GM23248 (cell line): ENCODE data around the gene GPD2. TPM values are rescaled to one million over a fixed set of nuclear protein-coding genes. Genes with fewer than 3 reads are reported as not detected.
"Not testable (repeated sequence)": the region's sequence is repeated elsewhere in the genome, so short reads cannot be mapped to it uniquely, and the experiment has no call there.

Experiments
- DNase-seq: peaks from one replicate; pipeline ENCODE4 v3.0.0-alpha.2; 2015
- H2AFZ ChIP-seq: fragments of 200-600 bp; sonication (generic); 2 replicates; pipeline ENCODE4 v1.6.1; 2016; ENCODE audit warnings: antibody characterized with exemption
- H3F3A ChIP-seq: fragments of 200-600 bp; sonication (generic); 2 replicates; pipeline ENCODE4 v1.6.1; 2016; ENCODE audit warnings: mild to moderate bottlenecking, antibody characterized with exemption, mixed run types; ENCODE audit not compliant: insufficient read depth
- H3K27ac ChIP-seq: fragments of 200-600 bp; sonication (generic); 2 replicates; pipeline ENCODE4 v1.5.1; 2016; ENCODE audit warnings: mild to moderate bottlenecking
- H3K27me3 ChIP-seq: fragments of 200-600 bp; sonication (generic); replicated peaks from 2 replicates; pipeline ENCODE4 v1.6.1; 2016; ENCODE audit warnings: mild to moderate bottlenecking; ENCODE audit not compliant: insufficient read depth
- H3K36me3 ChIP-seq: fragments of 200-600 bp; sonication (generic); 2 replicates; pipeline ENCODE4 v1.6.1; 2016; ENCODE audit warnings: low read depth, mild to moderate bottlenecking
- H3K4me1 ChIP-seq: fragments of 200-600 bp; sonication (generic); 2 replicates; pipeline ENCODE4 v1.6.1; 2016; ENCODE audit warnings: mild to moderate bottlenecking; ENCODE audit not compliant: insufficient read depth
- H3K4me2 ChIP-seq: fragments of 200-600 bp; sonication (generic); one replicate; pipeline ENCODE4 v1.6.1; 2016; ENCODE audit warnings: mild to moderate bottlenecking; ENCODE audit not compliant: unreplicated experiment
- H3K4me3 ChIP-seq: fragments of 200-600 bp; sonication (generic); 2 replicates; pipeline ENCODE4 v1.5.1; 2016; ENCODE audit warnings: mild to moderate bottlenecking
- H3K79me2 ChIP-seq: fragments of 200-600 bp; sonication (generic); 2 replicates; pipeline ENCODE4 v1.6.1; 2016; ENCODE audit warnings: mild to moderate bottlenecking; ENCODE audit not compliant: insufficient read depth
- H3K9ac ChIP-seq: fragments of 200-600 bp; sonication (generic); 2 replicates; pipeline ENCODE4 v1.6.1; 2016; ENCODE audit warnings: mild to moderate bottlenecking
- H3K9me2 ChIP-seq: fragments of 200-600 bp; sonication (generic); 2 replicates; pipeline ENCODE4 v1.6.1; 2016; ENCODE audit warnings: mixed run types, mild to moderate bottlenecking, moderate library complexity; ENCODE audit not compliant: insufficient read depth
- H3K9me3 ChIP-seq: fragments of 200-600 bp; sonication (generic); one replicate; pipeline ENCODE4 v1.6.1; 2017; ENCODE audit warnings: low read depth
- H4K20me1 ChIP-seq: fragments of 200-600 bp; sonication (generic); 2 replicates; pipeline ENCODE4 v1.6.0; 2016; ENCODE audit not compliant: insufficient read depth
- EZH2 ChIP-seq: fragments of 200-600 bp; sonication (generic); IDR thresholded peaks from 2 replicates; pipeline ENCODE4 v1.6.1; 2018; ENCODE audit warnings: antibody characterized with exemption, mild to moderate bottlenecking; ENCODE audit not compliant: insufficient read depth, poor library complexity, severe bottlenecking
- EZH2phosphoT487 ChIP-seq: fragments of 200-600 bp; sonication (generic); IDR thresholded peaks from 2 replicates; pipeline ENCODE4 v1.6.1; 2018; ENCODE audit warnings: antibody characterized with exemption, moderate library complexity, mild to moderate bottlenecking, low read depth; ENCODE audit not compliant: insufficient read depth
- WGBS, 2 experiments: methylation state at CpG; one replicate each; pipeline ENCODE4 v1.1.6; 2015 to 2017; ENCODE audit warnings: low lambda C conversion rate in 2 of 2, low coverage in 1 of 2; ENCODE audit errors: missing lambda C conversion rate in 2 of 2; 5-methylcytosine and 5-hydroxymethylcytosine counted together
- in situ Hi-C: fragments of 300-500 bp; cut with MboI; formaldehyde crosslinking; loops from 2 replicates; pipeline ENCODE4 v1.15.0; 2020
- polyA plus RNA-seq: library from polyadenylated mRNA; unstranded; fragments of >200 nt; fragmentation: Nextera tagmentation; extraction: Ambion mirVana; gene quantifications from 2 replicates; pipeline ENCODE4 v1.2.1, GENCODE V29; 2016
- total RNA-seq: library from RNA; depleted of rRNA; stranded (reverse); fragments of >200 nt; shearing (Covaris generic); gene quantifications from 2 replicates; pipeline ENCODE4 v1.2.3, GENCODE V29; 2014

GPD2 gene
- total and polyA plus RNA-seq, 2 experiments from 2014 or later = 16.1 to 37.7 TPM

DNA sequence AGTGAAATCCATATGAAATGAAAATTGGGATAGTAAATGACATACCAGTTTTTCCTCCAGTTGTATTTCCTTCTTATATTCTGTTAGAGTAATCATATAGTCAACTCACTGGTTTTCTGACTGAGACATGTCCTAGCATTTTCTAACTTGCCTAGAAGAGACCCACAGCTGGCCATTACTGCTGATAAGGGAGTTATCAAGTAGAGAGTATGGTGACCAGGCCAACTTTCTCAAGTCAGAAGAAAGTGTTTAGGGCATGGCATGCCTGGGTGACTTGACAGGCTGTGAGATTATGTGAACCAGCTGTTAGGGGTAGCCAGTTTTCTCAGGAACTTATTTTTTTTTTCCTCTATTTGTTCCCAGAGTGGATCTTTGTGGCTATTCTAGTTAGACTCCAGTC is 81.2 kb downstream of the GPD2 start:
- no peaks in the 10 kb centered on the region for H3K9me3 ChIP-seq
- no peak for DNase-seq
- H3K36me3 ChIP-seq = peaks cover 7% of the 10 kb centered on the region
- H4K20me1 ChIP-seq = no peaks in the 10 kb centered on the region
- no peaks in the 10 kb centered on the region for H3K27me3 ChIP-seq
- H3F3A ChIP-seq = no peaks in the 10 kb centered on the region
- no peak overlapping the region for H3K4me3 ChIP-seq
- TF ChIP-seq EZH2phosphoT487 = no peak
- TF ChIP-seq EZH2 = no peak
- H3K4me2 ChIP-seq = no peak overlapping the region
- H3K79me2 ChIP-seq = no peaks in the 10 kb centered on the region
- H2AFZ ChIP-seq = no peak overlapping the region
- H3K4me1 ChIP-seq = no peaks in the 10 kb centered on the region
- H3K9me2 ChIP-seq = no peaks in the 10 kb centered on the region
- in situ Hi-C loops = no loop called here
- H3K27ac ChIP-seq = no peak overlapping the region
- no peak overlapping the region for H3K9ac ChIP-seq

DNA sequence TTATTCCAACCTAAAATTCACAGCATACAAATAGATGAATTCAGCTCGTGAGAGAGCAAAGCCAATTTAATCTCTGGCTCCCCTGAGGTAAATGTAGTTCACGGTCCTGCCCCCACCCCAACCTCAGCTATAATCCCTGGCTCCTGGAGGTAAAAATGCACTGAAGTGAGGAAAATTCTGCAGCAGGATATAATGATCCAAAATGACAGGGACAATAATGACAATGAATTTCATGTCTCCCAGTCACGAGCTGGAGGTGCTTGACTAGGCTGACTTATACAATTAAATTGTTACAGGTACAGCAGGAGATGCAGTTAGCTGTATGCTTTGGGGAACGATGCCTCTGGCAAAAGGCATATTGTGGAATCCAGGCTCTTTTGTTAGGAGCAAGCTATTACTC is 82.0 kb downstream of the GPD2 start:
- in situ Hi-C loops = no loop called here
- Histone ChIP-seq H3K27ac (no peak overlapping the region), H3K4me2 (no peak overlapping the region), H3K4me3 (no peak overlapping the region), H3K27me3 (no peaks in the 10 kb centered on the region), H3K9me2 (no peaks in the 10 kb centered on the region), H3F3A (no peaks in the 10 kb centered on the region), H3K36me3 (peaks cover 7% of the 10 kb centered on the region), H3K9ac (no peak overlapping the region), H3K79me2 (no peaks in the 10 kb centered on the region), H3K9me3 (no peaks in the 10 kb centered on the region), H4K20me1 (no peaks in the 10 kb centered on the region), H2AFZ (no peak overlapping the region), H3K4me1 (no peaks in the 10 kb centered on the region)
- no peak for DNase-seq
- WGBS, 2 experiments = 97 to 98% methylated on average over 4 of the region's 4 CpGs
- TF ChIP-seq EZH2 (no peak), EZH2phosphoT487 (no peak)

DNA sequence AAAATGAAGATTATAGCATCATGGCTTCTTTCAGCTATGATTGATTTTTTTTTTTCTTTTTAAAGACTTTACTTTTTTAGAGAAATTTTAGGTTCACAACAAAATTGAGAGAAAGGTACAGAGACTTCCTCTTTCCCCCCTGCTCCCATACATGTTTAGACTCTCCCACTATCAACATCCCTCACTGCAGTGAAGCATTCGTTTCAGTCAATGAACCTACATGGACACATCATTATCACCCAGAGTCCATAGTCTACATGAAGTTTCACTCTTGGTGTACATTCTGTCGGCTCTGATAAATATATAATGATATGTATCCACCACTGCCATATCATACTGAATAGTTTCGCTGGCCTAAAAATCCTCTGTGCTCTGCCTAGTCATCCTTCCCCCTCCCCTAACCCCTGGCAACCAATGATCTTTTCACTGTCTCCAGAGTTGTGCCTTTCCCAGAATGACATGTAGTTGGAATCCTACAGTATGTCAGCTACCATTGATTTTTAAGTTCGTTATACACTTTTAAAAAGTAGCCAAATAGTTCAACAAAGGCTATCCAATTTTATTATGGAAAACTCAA is 86.8 kb downstream of the GPD2 start:
- Histone ChIP-seq H3K4me2 (no peak overlapping the region), H2AFZ (no peak overlapping the region), H3K36me3 (no peaks in the 10 kb centered on the region), H3K27me3 (no peaks in the 10 kb centered on the region), H3F3A (no peaks in the 10 kb centered on the region), H4K20me1 (no peaks in the 10 kb centered on the region), H3K4me1 (no peaks in the 10 kb centered on the region), H3K4me3 (no peak overlapping the region), H3K9me2 (no peaks in the 10 kb centered on the region), H3K9ac (no peak overlapping the region), H3K9me3 (no peaks in the 10 kb centered on the region), H3K79me2 (no peaks in the 10 kb centered on the region), H3K27ac (no peak overlapping the region)
- TF ChIP-seq EZH2 = no peak
- TF ChIP-seq EZH2phosphoT487 = no peak
- in situ Hi-C loops = no loop called here
- no peak for DNase-seq
- 85 to 88% methylated on average over 4 of the region's 4 CpGs for WGBS, 2 experiments

DNA sequence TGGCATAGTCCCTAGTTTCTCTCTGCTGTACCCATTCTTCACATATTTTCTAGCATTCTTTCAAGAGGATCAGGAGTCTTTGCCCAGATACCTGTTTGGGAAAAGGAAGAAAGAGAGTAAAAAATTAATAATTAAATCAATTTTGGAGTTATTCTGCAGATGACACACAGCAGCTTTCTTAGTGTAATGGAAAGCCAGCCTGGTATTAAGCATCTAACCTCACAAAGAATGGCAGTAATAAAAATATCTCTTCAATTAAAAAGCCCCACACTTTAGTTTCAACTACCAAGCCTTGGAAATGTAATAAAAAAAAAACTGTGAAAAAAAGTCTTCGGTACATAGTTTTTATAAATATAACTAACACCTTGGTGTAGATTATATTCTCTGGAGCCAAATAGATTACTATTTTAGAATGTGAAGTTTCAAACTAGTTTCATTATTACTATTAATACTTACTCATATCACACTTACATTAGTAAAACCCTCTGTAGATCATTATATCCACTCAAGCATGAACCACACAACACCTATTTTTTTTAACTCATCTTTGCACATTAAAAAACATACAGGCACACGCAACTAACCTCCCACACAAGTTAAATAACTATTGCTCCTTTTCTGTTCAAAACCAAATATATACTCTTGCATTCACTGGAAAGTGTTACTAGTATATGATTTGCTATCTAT is 90.9 kb downstream of the GPD2 start:
- Histone ChIP-seq H3K4me2 (no peak overlapping the region), H3K27me3 (no peaks in the 10 kb centered on the region), H3K4me3 (no peak overlapping the region), H3K27ac (no peak overlapping the region), H3K9ac (no peak overlapping the region), H3K36me3 (no peaks in the 10 kb centered on the region), H3K9me3 (no peaks in the 10 kb centered on the region), H3K79me2 (no peaks in the 10 kb centered on the region), H3K9me2 (no peaks in the 10 kb centered on the region), H2AFZ (no peak overlapping the region), H4K20me1 (no peaks in the 10 kb centered on the region), H3K4me1 (no peaks in the 10 kb centered on the region), H3F3A (no peaks in the 10 kb centered on the region)
- in situ Hi-C loops = no loop called here
- WGBS, 2 experiments = 97 to 100% methylated on average over 2 of the region's 2 CpGs
- TF ChIP-seq EZH2phosphoT487 (no peak), EZH2 (no peak)
- DNase-seq = no peak

GRCh38 chr2:156528583-156528982 is 92.4 kb downstream of the GPD2 start:
- in situ Hi-C loops, DNase-seq, H3K4me2 ChIP-seq, H3K9ac ChIP-seq, H3K79me2 ChIP-seq, H3F3A ChIP-seq, H4K20me1 ChIP-seq, H3K9me3 ChIP-seq, H3K27ac ChIP-seq, H3K4me1 ChIP-seq, H3K9me2 ChIP-seq, H3K27me3 ChIP-seq, H3K36me3 ChIP-seq, H2AFZ ChIP-seq, H3K4me3 ChIP-seq: not testable (repeated sequence)
- WGBS, 2 experiments = 84 to 94% methylated on average over 5 of the region's 5 CpGs
